ENCODE results near the gene XCR1.
"Not testable (repeated sequence)": the region's sequence is repeated elsewhere in the genome, so short reads cannot be mapped to it uniquely, and the experiment has no call there.

Gene XCR1

GRCh38 chr3:45997942-45998341 is 29.3 kb downstream of the XCR1 start:
- no peak for DNase-seq

GRCh38 chr3:45997499-45997898 is 29.8 kb downstream of the XCR1 start:
- not testable (repeated sequence) for DNase-seq

- peak; percentile 12 for DNase-seq
Observed at GRCh38 chr3:45995236-45996192, 31.8 kb downstream of the XCR1 start, which contains the start of gene FYCO1. Gene FYCO1, minus strand, starts transcription at chr3:45995824. Its CDS starts 10,914 bp downstream, at chr3:45984910.

DNA sequence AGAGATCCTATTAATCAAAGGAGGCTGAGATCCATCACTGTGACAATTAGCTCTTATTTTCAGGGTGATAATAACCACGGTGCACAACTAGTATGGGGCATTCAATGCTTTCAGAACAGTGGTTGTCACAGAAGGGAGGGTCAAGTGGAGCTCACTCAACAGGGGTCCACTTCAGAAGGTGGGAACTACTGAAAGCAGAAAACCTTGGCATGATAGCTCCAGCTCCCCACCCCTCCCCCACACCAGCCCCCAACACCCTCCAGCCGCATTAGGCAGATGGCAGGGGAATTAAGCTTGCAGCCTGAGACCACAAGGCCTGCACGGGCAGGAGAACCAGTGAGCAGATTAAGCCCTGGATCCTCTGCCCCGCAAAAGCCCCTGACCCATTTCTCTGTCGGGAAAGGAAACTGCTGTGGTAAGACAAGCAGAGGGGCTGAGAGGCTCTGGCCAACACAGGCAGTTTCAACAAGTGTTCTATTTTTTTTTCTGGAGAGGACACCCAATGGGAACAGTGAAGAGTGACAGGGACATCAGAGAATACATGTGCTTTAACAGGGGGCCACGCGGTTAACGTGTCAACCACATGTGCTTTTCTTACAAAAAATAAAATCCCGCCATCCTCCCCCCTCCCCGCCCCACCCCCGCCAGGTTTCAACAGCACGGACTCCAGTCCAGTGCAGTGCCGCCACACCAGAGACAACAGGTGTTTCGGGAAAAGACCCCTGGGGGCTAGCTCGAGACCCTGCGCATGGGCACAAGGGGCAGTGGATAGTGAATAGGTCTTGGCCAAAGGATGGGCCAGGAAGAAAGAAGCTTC is 32.7 kb downstream of the XCR1 start:
- no peak for DNase-seq

DNA sequence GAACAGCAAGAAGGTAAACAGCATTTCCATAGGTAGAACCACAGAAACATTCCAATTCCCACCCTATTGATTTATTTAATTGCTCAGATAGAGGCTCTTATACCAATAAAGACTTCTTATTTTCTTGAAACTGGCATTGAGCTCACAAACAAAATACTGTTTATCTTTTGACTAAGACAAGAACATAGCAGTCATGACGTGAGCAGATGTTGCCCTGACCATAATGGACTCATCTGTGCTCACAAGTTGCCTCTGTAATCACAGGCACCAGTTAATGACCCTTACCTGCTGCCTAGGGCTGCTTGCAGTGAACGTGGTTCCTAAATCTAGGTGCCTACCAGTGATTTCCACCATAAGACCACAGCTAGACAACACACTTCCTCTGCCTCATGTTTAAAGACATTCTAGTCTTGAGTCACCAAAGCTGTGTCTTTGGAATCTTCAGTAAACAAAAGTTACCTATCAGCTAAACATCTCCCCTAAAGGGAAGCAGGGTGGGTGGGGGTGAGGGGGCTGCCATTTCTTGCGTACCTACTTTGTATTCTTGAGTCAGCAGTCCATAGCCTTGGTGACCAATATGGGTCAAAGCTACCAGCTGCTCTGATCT is 33.8 kb downstream of the XCR1 start:
- DNase-seq: no peak

GRCh38 chr3:45992821-45993221 is 34.5 kb downstream of the XCR1 start:
- DNase-seq: no peak

GRCh38 chr3:45992133-45992729 is 35.1 kb downstream of the XCR1 start:
- no peak for DNase-seq

- DNase-seq: no peak
Observed at GRCh38 chr3:45991341-45991740, 35.9 kb downstream of the XCR1 start.

- no peak for DNase-seq
Observed at GRCh38 chr3:45990181-45990580, 37.1 kb downstream of the XCR1 start.

- DNase-seq: no peak
Observed at GRCh38 chr3:45988804-45989203, 38.5 kb downstream of the XCR1 start.

GRCh38 chr3:45988362-45988761 is 38.9 kb downstream of the XCR1 start:
- DNase-seq: no peak

DNA sequence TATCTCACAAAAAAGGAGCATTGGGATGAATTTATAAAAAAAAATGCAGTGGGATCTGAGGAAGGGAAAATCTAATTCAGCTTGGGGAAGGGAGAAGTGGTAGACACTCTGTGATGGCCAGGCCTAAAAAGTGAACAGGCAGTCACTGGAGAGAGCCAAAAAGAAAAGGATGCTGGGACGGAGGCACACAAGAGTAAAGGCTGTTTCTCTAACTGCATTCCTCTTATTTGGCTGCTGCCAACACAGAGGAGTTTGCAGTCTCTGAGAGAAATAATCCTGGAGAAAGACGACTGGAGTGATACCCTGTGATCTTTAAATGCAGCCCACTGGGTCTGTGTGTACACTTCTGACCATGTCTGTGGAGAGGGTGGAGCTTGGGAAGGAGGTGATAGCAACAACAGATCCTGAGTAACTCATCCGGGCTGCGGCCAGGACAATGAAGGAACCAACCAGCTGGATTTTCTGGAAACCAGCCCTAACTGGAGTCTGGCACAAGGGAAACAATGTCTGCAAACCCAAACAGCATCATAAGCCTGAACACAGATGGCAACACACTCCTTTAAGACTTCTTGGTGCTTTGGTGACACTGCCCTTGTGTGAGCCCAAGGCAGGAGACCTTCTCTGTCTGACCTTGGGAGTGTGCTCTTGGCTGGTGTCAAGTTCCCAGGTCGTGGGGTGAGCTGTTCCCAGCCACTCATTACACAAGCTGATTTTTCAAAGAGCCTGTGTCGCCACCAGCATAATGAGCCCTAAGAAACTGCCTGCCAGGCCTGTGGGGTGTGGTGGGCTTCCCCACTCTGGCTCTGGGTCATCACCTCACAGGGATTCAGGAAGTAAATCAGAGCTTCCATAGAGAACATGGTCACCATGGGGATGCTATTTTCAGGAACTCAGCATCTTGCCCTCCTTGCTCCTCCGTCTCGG is 39.7 kb downstream of the XCR1 start:
- no peak for DNase-seq

DNA sequence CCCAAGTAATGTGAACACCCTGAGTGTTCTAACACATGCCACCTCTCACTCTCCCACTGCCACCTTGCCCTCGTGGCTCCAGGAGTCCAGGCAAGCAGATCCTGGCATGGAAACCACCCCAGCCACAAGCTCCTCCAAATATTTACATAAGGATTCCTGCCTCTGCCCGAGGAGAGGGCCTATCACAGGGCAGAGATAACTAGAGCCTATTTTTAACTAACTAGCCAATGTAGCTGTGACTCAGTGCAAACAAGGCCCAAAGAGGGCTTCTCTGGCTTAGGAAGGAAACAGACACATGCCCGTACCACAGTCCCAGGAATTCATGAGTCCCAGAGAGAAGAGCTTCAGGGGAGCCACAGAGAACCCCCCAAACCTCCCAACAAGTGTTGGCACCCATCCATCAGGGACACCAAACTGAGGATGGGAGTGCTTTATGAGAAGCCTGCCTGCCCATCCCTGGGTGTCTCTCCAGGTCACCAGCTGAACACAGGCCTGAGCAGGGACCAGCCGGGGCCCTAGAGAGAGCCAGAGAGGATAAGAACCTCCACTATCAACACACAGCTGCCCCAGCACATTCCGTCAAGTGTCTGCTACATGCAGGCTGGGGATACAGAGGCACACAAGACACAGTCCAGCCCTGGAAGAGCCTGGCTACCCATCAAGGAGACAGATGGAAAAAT is 40.8 kb downstream of the XCR1 start:
- no peak for DNase-seq

GRCh38 chr3:45985532-45986302 is 41.6 kb downstream of the XCR1 start:
- no peak for DNase-seq

DNA sequence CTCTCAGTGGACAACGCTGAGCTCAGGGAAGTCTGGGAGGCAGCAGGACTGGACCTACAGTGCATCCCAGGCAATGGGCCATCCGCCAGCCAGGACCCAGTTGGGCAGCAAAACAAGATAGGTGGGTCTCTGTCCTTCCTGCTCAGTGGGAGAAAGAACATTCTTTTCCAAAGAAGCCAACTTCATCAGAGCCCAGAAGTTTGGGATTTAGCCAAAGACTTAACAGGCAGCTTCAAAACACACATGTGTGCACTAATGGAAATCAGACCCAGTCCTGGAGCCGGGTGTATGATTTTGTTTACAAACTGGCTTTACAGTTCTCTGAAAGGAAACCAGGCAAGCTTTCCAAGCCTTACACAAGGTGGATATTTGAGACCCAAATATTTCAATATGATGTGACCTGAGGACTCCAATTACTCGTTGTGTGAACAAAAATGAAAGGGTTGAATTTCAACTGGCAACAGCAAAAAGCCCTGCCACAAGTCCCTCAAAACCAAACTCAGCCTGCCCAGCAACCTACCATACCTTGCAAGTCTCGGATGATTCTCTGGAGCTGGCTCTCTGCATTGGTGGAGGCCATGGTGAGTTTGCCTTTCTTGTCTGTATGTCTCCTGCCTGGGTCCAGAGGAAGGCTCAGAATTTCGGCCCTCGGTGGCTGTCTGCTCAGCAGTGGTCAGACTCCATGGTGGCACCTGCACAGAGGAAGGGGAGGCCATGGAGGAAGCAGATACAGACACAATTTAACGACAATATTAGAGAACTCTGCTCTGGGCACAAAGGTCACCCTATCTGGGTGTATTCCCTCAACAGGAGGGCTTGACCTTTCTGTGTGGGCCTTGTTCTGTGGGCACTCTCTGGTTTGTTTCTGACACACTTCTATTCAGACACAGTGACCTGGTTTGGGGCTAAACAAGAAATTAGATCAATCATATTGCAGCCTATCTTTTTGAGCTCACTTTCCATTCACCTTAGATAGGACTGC is 42.7 kb downstream of the XCR1 start:
- DNase-seq: no peak

- DNase-seq: no peak
Observed at GRCh38 chr3:45983770-45984169, 43.5 kb downstream of the XCR1 start.

- no peak for DNase-seq
Observed at GRCh38 chr3:45981346-45982074, 45.8 kb downstream of the XCR1 start.

DNA sequence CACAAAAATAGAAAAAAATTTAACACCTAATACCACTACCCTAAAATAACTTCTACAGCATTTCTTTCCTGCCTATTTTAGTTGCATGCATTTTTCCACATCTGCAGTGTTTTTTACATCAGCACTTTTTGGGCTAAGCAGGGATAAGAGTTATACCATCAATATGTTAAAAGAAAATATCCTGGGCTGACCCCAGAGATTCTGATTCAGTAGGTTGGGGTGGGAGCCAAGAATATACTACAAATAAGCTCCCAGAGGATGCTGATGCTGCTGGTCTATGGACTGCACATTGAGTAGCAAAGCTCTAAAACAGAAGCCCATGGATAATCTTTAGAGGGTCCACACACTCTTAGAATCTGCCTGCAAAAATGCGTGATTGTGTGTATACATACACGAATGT is 46.5 kb downstream of the XCR1 start:
- DNase-seq: no peak
